Measurements from ENCODE around the gene EEF1A1.

The EEF1A1 gene

GRCh38 chr6:73513496-73513854, 7.4 kb downstream of the EEF1A1 start:
- no peak for TF ChIP-seq GATA3 (IDR thresholded peaks at IDR 0.05; ENCODE audit: low read depth, low read length)
- TF ChIP-seq GATA2 (IDR thresholded peaks at IDR 0.05; ENCODE audit: low read depth, low read length): no peak

- TF ChIP-seq GATA2 (IDR thresholded peaks at IDR 0.05; ENCODE audit: low read depth, low read length) (no peak), GATA3 (IDR thresholded peaks at IDR 0.05; ENCODE audit: low read depth, low read length) (no peak)
Observed at GRCh38 chr6:73511796-73512195, 9.0 kb downstream of the EEF1A1 start.

GRCh38 chr6:73509851-73510250, 11.0 kb downstream of the EEF1A1 start:
- no peak for TF ChIP-seq GATA3 (IDR thresholded peaks at IDR 0.05; ENCODE audit: low read depth, low read length)
- TF ChIP-seq GATA2 (IDR thresholded peaks at IDR 0.05; ENCODE audit: low read depth, low read length): no peak

- no peak for TF ChIP-seq GATA2 (IDR thresholded peaks at IDR 0.05; ENCODE audit: low read depth, low read length)
- TF ChIP-seq GATA3 (IDR thresholded peaks at IDR 0.05; ENCODE audit: low read depth, low read length): no peak
Observed at GRCh38 chr6:73508776-73509175, 12.1 kb downstream of the EEF1A1 start.

- TF ChIP-seq GATA2 (IDR thresholded peaks at IDR 0.05; ENCODE audit: low read depth, low read length): no peak
- TF ChIP-seq GATA3 (IDR thresholded peaks at IDR 0.05; ENCODE audit: low read depth, low read length): no peak
Observed at GRCh38 chr6:73506246-73506645, 14.6 kb downstream of the EEF1A1 start.

- TF ChIP-seq GATA3 (IDR thresholded peaks at IDR 0.05; ENCODE audit: low read depth, low read length) (no peak), GATA2 (IDR thresholded peaks at IDR 0.05; ENCODE audit: low read depth, low read length) (no peak)
Observed at GRCh38 chr6:73505142-73505541, 15.7 kb downstream of the EEF1A1 start.

GRCh38 chr6:73504160-73504559, 16.7 kb downstream of the EEF1A1 start:
- TF ChIP-seq GATA3 (IDR thresholded peaks at IDR 0.05; ENCODE audit: low read depth, low read length) (no peak), GATA2 (IDR thresholded peaks at IDR 0.05; ENCODE audit: low read depth, low read length) (no peak)

GRCh38 chr6:73503027-73503772, 17.6 kb downstream of the EEF1A1 start:
- TF ChIP-seq GATA2 (IDR thresholded peaks at IDR 0.05; ENCODE audit: low read depth, low read length) (no peak), GATA3 (IDR thresholded peaks at IDR 0.05; ENCODE audit: low read depth, low read length) (no peak)

- no peak for TF ChIP-seq GATA2 (IDR thresholded peaks at IDR 0.05; ENCODE audit: low read depth, low read length)
Observed at GRCh38 chr6:73497915-73498314, 22.9 kb downstream of the EEF1A1 start.

- TF ChIP-seq GATA3 (IDR thresholded peaks at IDR 0.05; ENCODE audit: low read depth, low read length): no peak
- no peak for TF ChIP-seq GATA2 (IDR thresholded peaks at IDR 0.05; ENCODE audit: low read depth, low read length)
Observed at GRCh38 chr6:73491377-73491776, 29.5 kb downstream of the EEF1A1 start.

- no peak for TF ChIP-seq GATA3 (IDR thresholded peaks at IDR 0.05; ENCODE audit: low read depth, low read length)
- TF ChIP-seq GATA2 (IDR thresholded peaks at IDR 0.05; ENCODE audit: low read depth, low read length): no peak
Observed at GRCh38 chr6:73487473-73487872, 33.4 kb downstream of the EEF1A1 start.

GRCh38 chr6:73484438-73484837, 36.4 kb downstream of the EEF1A1 start:
- no peak for TF ChIP-seq GATA3 (IDR thresholded peaks at IDR 0.05; ENCODE audit: low read depth, low read length)
- TF ChIP-seq GATA2 (IDR thresholded peaks at IDR 0.05; ENCODE audit: low read depth, low read length): no peak

- TF ChIP-seq GATA2 (IDR thresholded peaks at IDR 0.05; ENCODE audit: low read depth, low read length): no peak
- no peak for TF ChIP-seq GATA3 (IDR thresholded peaks at IDR 0.05; ENCODE audit: low read depth, low read length)
Observed at GRCh38 chr6:73481969-73482368, 38.9 kb downstream of the EEF1A1 start.

GRCh38 chr6:73477407-73477806, 43.4 kb downstream of the EEF1A1 start:
- TF ChIP-seq GATA3 (IDR thresholded peaks at IDR 0.05; ENCODE audit: low read depth, low read length): no peak
- no peak for TF ChIP-seq GATA2 (IDR thresholded peaks at IDR 0.05; ENCODE audit: low read depth, low read length)

GRCh38 chr6:73476723-73477122, 44.1 kb downstream of the EEF1A1 start:
- TF ChIP-seq GATA2 (IDR thresholded peaks at IDR 0.05; ENCODE audit: low read depth, low read length) (no peak), GATA3 (IDR thresholded peaks at IDR 0.05; ENCODE audit: low read depth, low read length) (no peak)
